Hematopoietic multipotent progenitor cell treated with erythropoietin and hydrocortisone succinate and interleukin-3 and kit ligand, for 8 days (in vitro differentiated cells): ENCODE data around the gene UTRN.

Experiments used
- DNase-seq: peaks from one replicate; pipeline ENCODE4 v3.0.0-alpha.2; 2015

The UTRN gene

DNA sequence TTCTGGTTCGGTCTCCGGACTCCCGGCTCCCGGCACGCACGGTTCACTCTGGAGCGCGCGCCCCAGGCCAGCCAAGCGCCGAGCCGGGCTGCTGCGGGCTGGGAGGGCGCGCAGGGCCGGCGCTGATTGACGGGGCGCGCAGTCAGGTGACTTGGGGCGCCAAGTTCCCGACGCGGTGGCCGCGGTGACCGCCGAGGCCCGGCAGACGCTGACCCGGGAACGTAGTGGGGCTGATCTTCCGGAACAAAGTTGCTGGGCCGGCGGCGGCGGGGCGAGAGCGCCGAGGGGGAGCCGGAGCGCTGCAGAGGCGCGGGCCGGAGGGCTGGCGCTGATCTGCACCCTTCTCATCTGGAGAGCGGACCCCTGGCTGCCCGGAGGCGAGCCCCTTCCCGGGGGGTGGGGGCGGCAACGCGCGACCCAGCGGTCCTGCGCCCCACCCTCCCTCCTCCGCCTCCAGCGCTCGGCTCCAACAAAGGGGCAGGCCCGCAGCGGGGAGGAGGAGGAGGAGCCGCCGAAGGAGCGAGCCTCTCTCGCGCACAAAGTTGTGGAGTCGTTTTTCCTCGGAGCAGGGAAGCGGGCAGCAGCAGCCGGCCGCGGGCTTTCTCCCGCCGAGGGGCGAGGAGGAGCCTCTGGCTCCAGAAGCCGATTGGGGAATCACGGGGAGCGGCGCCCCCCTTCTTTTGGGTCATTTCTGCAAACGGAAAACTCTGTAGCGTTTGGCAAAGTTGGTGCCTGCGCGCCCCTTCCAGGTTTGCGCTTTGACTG is at the start of gene UTRN:
UTRN (plus strand) TSS at position 553 of the 765 bp plus-strand sequence. CDS start 6,494 bp downstream, outside the sequence.
- DNase-seq, result peak; percentile 52

DNA sequence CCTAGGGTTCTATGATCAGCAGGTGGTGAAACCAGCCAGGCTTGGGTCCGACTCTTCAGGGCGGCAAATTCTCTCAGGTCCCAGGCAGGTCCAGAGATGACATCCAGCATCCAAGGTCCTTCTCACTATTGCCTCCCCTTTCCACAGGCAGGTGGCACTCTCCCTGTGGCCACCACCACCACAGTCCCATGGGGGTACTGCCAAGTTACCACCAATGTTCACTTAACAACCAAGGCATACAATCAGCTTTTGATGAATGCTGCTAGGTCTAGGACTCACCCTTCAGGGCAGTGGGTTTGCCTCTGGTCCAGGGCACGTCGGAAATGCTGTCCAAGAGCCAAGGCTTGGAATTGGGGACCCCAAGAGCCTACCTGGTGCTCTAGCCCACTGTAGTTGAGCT is 40.4 kb upstream of the UTRN start:
- DNase-seq, result no peak

DNA sequence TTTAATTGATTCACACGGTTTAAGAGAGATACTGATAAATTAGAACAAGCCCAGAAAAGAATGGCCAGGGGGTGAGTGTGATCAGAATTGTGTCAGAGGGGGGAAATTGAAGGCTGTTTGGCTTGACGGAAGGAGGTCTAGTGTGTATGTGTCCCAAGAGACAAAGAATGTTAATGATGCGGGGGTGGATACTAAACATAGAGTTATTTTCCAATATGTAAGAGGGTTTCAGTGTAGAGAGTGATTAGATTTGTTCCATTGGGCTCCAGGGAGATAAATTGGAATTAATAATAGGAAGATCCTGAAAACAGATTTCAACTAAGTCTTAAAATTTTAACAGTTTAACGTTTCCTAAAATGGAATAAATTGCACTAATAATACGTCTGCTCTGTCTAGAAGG is 38.1 kb upstream of the UTRN start:
- no peak for DNase-seq

DNA sequence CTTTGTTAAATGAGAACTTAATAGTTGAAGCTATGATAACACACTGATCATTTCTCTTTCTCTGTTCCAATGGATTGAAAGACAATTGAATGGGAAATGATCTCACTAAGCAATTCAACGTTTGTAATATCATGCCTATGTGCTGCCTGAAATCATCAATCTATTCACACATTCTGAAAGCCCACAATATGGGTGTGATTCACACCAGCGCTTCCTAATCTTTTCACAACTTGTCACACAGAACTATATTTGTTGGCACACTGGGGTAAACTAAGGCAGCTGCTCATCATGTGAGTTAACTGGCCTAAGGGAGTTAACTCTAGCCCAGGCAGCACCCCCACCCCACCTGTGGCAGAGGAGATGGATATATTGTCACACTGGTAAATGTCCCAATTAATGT is 37.1 kb upstream of the UTRN start:
- no peak for DNase-seq

DNA sequence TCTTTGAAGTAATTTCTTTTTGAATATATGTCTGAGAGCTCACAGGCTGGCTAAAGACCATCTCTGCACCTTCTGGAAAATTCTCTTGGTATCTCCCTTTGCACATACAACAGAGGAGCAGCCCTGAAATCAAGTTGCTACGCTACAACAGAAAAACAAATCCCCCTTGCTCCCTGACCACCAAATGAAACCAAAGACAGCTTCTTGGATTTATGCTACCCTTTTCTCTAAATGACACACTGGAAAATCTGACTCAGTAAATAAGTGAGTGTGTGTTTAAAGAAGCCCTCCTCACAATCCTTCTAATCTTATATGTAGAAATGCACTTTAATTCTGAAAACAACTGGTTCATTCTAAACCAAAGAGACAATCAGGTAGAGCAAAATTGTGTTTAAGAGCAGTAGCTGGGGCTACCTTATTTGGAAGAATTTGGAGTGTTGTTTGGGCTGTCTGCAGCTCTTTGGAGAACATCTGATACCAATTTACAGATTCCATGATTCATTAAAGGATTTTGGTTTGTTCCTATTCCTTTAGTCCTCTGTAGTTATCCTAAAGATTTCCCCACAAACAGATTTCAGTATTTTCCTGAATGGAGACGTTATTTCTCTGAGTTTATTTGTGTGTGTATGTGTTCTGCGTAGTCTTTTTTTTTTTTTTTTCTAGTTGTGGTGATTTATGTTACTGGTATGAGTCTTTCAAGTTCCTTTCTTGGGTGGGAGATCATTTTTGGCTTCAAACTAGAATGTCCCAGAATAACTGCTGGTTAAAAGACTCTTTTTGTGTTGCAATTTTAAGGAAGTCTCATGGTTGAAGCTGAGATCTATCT is 36.4 kb upstream of the UTRN start:
- no peak for DNase-seq

DNA sequence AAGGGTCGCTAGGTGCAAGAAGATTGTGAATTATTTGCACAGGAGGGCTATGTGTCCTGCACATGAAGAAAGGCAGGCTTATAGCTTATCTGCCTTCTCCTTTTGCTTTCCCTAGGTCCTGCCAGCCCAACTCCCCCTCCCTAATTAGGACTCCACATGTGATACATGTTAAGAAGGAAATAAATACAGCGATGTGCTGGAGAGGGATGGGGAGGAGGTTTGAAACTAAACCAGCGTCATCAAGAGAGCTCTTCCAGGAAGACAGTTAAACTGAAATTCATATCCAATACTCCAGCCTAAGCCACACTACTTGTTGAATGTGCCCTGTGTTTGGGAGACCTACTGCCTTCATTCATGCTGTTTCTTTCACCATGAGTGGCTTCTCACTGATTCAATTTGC is 34.9 kb upstream of the UTRN start:
- no peak for DNase-seq

DNA sequence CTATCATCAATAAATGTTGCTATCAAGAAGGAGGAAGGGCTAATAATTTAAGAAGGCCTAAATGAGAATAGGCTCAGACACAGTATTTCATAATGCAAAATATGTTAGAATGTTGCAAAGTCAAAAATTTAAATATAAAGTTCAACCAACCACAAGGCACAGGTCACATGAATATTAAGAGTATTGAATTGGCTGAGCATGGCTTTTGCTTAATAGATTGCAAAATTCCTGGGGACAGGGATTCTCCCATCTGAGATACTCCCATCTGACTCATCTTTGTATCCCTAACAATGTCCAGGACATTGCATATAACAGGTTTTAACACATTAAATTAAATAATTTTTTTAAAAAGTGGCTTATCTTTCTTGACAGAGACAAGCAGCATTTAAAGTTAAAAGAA is 32.9 kb upstream of the UTRN start:
- DNase-seq, result no peak

DNA sequence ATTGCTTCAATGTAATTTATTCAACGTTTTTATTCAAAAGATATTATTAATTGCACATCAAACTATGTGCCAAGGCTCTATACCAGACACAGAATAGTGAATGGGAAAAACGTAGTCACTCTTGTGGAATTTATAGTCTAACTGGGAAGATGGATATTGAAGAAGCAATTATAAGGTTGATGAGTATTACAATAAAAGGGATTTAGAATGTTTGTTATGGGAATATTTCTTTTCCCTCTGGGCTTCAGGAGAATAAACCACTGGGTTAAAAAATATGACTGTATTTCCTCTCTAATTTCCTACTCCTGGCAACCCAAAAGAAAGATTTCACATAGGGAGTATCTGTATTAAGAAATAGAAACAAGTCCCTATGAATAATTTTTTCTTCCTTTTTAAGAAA is 25.1 kb upstream of the UTRN start:
- no peak for DNase-seq

DNA sequence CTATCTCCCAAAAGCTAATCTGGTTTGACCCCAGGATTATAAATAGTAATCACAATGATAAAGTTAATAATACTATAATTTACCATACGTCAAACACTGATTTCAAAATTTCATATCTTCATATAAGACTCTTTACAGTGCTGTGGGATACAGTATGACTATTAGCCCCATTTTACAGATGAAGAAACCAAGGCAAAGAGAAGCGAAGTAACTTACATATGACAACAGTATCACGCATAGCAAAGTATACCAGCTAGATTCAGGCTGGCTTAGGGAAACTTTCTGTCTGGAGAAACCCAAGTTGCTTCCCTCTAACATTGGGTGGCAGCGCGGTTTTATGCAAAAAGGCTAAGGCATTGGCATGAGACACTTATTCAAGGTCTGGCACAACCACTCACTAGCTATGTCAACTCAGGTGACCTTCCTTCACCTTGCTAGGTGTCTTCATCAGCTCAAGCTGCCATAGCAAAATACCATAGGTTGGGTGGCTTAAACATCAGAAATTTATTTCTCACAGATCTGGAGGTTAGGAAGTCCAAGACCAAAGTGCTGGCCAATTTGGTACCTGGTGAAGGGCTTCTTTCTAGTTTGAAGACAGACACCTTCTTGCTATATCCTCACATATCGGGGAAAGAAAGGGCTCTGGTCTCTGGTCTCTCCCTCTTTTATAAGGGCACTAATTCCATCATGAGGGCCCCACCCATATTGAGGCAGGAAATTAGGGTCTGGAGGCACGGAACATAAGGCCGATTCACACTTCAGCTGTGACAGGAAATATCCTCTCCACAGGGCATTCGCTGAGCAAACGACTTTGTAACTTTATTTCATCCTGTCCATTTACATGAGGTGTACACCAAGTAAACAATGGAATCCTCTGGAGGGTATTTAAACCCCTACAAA is 22.4 kb upstream of the UTRN start:
- peak; percentile 26 for DNase-seq

DNA sequence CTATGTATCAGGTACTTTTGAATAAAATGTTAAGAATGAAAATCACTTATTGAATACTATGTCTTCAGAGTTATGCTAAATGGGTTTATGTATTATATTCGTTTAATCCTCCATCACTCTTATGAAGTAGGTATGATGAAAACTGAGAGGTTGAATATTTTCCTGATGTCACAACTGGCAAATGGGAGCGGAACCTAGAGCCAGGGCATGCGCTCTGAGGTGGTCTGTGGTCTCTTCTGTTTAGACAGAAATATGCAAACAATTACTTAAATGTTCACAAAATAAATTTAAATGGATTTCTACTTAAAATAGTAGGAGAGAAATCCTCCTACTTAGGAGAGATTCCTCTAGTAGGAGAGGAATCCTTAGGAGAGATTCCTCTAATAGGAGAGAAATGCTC is 21.3 kb upstream of the UTRN start:
- DNase-seq, result no peak

DNA sequence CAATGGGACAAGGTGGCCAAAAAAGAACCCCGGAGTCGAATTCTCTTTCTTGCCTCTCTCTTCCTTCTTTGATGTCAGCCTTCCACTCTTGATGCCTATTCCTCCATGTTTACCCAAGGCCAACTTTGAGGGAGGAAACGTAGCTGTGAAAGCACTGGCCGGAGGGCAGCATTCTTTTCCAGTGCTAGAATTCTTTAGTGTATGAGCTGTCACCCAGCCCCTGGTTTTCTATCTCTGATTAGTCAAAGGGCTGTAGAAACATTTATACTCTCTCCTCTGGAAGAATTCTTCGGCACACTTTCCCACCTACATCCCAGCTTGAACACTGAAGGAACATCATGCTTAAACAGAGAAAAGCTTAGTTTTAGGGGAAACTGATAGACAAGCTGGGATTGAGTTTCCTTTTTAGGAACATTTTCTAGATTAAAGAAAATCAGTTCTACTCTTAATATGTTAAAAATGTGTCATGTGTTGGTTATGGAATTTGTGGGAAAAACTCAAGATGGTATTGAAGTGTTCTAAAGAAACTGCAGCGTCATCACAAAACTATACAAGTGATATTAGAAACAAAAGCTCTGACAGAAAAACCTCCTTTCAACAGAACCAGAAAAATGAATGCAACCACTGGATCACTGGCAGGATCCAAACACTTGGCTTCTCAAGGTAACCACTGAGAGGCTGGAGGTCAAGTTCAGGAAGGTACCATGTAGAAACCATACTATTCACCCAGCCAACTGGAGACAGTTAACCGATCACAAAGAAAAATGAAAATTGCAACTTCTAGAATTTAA is 20.7 kb upstream of the UTRN start:
- no peak for DNase-seq

DNA sequence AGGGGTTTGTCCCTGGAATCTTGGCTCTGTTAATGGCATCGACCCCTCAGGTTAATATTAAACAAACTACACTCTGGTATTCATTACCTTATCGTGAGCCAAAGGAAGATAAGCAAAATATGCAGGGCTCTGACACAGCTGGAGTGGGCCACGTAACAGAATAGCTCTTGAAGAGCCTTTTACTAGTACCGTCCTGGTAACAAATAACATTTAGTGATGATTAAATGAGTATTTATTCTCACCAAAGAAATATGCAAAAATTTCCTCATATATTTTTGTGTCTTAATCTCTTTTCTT is 20.1 kb upstream of the UTRN start:
- no peak for DNase-seq

DNA sequence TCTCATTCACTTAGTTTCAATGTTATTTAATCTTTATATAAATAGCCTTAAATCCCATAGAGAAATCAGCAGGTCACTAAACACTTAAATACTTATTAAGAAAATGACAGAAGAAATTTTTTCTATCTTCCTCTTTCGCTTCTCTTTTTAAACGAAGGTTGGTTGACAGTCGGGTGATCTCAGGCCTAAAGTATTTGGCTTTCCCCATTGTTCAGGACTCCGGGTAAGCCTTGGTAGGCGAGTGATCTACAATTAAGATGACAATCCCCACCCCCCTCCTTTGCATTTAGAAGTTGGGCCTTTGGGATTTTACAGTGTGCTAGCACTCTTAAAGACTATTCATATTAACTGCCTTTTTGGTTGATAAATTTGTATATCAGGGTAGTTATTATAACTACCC is 19.7 kb upstream of the UTRN start:
- no peak for DNase-seq

DNA sequence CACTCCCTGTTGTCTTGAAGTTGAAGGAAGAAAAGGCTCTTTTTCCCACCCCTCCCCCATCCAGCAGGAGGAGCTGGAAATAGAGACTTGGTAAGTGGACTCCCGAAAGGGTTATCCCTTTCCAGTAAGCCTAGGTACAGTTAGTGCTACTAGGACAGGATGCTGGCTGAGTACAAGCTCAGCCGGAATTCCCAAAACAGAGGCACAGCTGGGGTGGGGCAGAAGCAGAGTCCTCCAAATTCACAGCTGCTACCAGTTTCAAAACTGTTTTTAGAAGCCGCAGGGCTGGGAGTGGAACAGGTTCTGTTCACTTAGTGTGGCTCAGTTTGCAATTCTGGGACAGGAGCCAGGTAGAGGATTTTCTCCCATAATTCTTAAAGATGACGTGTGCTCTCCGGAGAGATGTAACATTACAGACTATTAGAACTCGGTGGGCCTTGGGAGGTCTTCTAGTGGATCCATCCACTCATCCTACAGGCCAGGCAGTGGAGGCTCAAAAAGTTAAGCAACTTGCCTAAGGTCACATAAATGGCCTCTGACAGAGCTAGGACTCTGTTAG is 19.0 kb upstream of the UTRN start:
- DNase-seq, result no peak

DNA sequence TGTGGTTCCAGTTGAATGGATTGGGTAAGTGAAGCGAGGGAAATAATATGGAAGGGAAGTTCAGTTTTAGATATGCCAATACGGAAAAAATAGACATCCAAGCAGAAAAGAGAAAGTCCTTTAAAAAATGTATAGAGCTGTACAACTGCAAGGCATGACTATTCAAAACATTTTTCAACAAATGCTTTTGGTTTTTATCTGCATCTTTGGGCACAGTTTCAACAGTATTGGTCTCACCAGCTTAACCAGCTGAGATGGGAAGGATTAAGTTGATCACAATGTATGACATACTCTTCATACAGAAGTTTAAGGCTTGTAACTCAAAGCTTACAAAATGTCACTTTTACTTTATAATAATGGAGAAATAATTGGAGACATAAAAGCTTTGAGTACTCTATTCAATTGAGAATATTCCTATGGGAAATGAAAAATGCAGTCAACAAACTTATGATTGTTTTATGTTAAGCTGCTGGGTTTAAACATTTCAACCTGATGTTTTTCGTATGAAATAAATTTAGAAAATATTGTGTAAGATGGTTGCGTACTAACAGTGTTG is 16.3 kb upstream of the UTRN start:
- no peak for DNase-seq

DNA sequence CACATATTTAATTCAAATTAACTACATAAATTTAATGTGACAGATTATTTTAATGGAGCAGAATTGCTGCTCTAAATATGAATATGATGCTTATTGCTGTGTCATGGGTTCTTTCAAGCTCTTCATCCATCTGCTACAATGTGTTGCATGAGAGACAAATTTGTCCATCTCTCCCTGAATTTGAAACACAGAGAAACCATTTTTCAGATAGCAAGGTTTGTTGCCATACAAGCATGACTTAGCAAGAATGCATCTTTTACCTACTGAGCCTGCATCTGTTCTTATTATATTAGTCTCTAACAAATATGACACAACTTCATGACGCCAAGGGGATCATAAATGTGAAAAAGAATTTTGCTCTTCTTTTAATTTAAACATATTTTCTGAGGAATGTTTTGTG is 8.0 kb upstream of the UTRN start:
- no peak for DNase-seq

DNA sequence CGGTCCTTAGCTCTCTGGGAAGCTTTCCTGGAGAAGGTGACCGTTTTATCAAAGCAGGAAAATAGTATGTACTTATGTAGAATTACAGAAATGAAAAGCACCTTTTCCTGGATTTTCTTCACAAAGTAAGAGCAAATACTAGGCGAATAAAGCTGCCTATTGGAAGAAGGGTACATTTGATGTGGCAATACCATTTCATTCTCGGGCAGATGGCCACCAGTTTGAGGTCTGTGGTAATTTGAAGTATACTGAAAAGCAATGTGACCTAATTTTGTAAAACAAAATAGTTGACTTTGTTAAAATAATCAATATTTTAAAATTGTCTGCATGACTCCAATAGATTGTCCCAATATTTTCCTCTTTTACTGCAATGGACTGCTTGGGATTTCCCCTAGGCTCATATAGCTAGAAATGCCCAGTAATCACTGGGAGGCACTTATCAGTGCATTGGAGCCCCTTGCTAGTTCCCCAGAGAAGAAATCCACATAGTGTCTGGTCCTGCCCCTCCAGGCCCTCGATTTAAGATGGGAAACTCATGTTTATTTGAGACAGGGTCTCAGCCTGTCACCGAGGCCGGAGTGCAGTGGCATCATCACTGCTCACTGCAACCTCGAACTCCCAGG is 7.4 kb upstream of the UTRN start:
- no peak for DNase-seq

DNA sequence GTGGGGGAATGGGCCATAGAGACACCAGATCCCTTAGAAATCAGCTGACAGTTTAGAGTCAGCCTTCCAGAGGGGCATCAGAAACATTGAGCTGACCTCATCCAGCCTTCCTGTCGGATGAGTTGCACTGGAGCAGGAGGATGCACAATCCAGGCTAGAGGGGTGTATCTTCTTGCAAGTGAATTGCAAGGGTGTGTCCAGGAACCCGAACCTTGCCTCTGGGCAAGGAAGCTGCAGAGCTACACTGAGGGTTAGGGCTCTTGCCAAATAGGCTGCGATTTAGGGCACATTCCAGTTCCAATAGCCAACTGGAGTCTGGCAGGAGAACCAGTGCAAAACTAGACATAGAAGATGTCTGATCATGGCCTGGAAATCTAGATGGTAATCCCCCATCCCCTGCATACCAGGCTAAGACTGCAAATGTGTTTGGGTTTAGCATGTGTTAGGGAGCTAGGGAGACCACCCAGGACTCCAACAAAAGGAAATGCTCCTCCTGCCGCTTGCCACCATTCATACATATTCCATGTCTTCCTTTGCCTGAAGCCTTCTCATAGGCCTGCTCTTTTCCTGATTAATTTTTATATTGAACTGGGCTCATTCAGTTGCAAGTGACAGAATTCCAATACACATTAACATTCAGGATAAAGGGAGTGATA is 6.3 kb upstream of the UTRN start:
- no peak for DNase-seq

DNA sequence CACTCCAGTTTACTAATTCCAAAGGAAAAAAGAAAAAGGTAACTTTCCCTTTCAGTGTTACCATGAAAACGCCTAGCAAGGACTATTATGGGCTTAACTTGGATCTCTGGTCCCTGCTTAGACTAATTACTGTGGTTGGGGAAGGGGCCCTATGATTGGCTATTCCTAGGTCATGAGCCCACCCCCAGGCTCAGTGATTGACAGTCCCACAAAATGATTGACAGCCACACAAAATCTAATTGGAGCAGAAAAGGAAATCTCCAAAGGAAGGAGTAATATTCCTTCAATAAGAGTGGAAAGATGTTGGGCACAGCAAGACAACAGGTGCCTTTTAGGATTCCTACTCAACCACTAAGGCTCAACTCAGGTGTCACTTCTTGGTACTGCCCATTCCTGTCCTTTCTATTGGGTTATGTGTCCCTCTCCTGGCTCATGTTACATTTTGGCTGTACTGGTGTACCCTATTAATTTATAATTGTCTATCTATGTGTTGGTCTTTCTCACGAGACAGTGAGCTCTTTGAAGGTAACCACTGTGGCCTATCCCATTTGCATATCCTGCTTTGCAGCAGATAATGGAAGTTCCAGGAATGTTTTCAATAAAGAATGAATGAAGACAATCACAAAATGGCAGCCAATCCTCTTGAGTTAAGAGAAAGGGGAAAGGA is 5.5 kb upstream of the UTRN start:
- DNase-seq, result no peak
